ENCODE results near the gene KLC1. TPM values are rescaled to one million over a fixed set of nuclear protein-coding genes. Genes with fewer than 3 reads are reported as not detected.

The KLC1 gene
- total RNA-seq, 1 donor from 2014 or later, result 238 TPM

DNA sequence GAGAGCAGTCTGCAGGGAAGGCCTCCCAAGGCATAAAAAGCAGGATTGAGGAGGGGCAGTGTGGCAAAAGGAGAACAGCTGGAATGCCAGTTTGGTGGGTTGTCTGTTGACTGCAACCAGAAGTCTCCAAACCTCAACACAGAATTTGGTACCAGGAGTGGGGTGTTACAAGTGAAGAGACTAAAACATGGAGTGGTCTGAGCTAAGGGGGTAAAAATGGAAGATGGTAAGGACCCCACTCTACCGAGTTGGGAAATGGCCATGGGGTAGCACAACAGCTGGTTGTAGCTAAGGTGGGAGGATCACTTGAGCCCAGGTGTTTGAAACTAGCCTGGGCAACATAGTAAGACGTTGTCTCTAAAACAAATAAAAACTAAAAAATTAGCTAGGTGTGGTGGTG, 17.8 kb upstream of the KLC1 start:
- Mint-ChIP-seq H3K4me1 (ENCODE audit: low read depth, unreplicated experiment) (peaks cover 3% of the 10 kb centered on the region), H3K36me3 (ENCODE audit: low read depth, unreplicated experiment) (peaks cover 9% of the 10 kb centered on the region), H3K27me3 (ENCODE audit: low read depth, unreplicated experiment) (peaks cover 2% of the 10 kb centered on the region), H3K9me3 (ENCODE audit: unreplicated experiment) (peaks cover 20% of the 10 kb centered on the region), H3K4me3 (ENCODE audit: unreplicated experiment) (no peak overlapping the region), H3K27ac (ENCODE audit: unreplicated experiment) (no peak overlapping the region)
- Histone ChIP-seq H3K27ac (ENCODE audit: low read depth, low read length) (no peak overlapping the region), H3K36me3 (ENCODE audit: insufficient read depth, low read length) (no peaks in the 10 kb centered on the region), H3K9ac (ENCODE audit: low read length) (no peak overlapping the region), H3K27me3 (ENCODE audit: insufficient read depth, low read length) (no peaks in the 10 kb centered on the region), H3K4me1 (ENCODE audit: insufficient read depth, low read length) (peaks cover 16% of the 10 kb centered on the region), H3K4me2 (ENCODE audit: low read length) (no peak overlapping the region), H2AFZ (ENCODE audit: low read depth, low read length) (no peak overlapping the region), H4K20me1 (ENCODE audit: insufficient read depth, low read length) (peaks cover 7% of the 10 kb centered on the region), H3K4me3 (ENCODE audit: insufficient read depth, low read depth, low read length) (no peak overlapping the region), H3K79me2 (ENCODE audit: insufficient read depth, low read length) (no peaks in the 10 kb centered on the region), H3K9me3 (ENCODE audit: insufficient read depth, low read depth, low read length) (peaks cover 6% of the 10 kb centered on the region)
- FAIRE-seq (no peak), DNase-seq (ENCODE audit: low read depth) (no peak)
- TF ChIP-seq, protein P1, sequence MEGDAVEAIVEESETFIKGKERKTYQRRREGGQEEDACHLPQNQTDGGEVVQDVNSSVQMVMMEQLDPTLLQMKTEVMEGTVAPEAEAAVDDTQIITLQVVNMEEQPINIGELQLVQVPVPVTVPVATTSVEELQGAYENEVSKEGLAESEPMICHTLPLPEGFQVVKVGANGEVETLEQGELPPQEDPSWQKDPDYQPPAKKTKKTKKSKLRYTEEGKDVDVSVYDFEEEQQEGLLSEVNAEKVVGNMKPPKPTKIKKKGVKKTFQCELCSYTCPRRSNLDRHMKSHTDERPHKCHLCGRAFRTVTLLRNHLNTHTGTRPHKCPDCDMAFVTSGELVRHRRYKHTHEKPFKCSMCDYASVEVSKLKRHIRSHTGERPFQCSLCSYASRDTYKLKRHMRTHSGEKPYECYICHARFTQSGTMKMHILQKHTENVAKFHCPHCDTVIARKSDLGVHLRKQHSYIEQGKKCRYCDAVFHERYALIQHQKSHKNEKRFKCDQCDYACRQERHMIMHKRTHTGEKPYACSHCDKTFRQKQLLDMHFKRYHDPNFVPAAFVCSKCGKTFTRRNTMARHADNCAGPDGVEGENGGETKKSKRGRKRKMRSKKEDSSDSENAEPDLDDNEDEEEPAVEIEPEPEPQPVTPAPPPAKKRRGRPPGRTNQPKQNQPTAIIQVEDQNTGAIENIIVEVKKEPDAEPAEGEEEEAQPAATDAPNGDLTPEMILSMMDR (IDR thresholded peaks at IDR 0.05; ENCODE audit: insufficient read depth, low read depth, low read length), result no peak
- no peak for TF ChIP-seq EZH2 (IDR thresholded peaks at IDR 0.05; ENCODE audit: insufficient read depth, low read length)

DNA sequence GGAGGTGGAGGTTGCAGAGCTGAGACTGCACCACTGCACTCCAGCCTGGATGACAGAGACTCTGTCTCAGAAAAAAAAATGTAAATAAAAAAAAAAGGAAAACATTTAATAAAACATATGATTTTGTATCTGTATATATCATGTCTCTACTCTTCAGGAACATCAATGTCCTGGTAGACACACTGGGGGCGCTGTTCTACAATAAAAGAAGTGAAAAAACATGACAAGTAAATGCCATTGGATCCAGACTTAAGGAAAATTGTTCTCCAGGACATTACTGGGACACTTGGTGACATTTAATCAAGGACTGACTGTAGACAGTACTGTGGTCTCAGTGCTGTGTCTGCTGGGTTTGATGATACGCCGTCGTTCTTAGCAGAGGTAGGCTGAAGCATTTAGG, 15.5 kb upstream of the KLC1 start:
- Mint-ChIP-seq H3K4me3 (ENCODE audit: unreplicated experiment) (no peak overlapping the region), H3K27ac (ENCODE audit: unreplicated experiment) (no peak overlapping the region), H3K27me3 (ENCODE audit: low read depth, unreplicated experiment) (peaks cover 3% of the 10 kb centered on the region), H3K4me1 (ENCODE audit: low read depth, unreplicated experiment) (no peaks in the 10 kb centered on the region), H3K9me3 (ENCODE audit: unreplicated experiment) (peaks cover 20% of the 10 kb centered on the region), H3K36me3 (ENCODE audit: low read depth, unreplicated experiment) (peaks cover 8% of the 10 kb centered on the region)
- H3K4me2 ChIP-seq (ENCODE audit: low read length), result no peak overlapping the region
- TF ChIP-seq EZH2 (IDR thresholded peaks at IDR 0.05; ENCODE audit: insufficient read depth, low read length), result no peak
- TF ChIP-seq, protein P1 (IDR thresholded peaks at IDR 0.05; ENCODE audit: insufficient read depth, low read depth, low read length), result no peak
- no peaks in the 10 kb centered on the region for H3K36me3 ChIP-seq (ENCODE audit: insufficient read depth, low read length)
- H3K9me3 ChIP-seq (ENCODE audit: insufficient read depth, low read depth, low read length), result peaks cover 6% of the 10 kb centered on the region
- DNase-seq (ENCODE audit: low read depth) (no peak), FAIRE-seq (no peak)
- H3K27me3 ChIP-seq (ENCODE audit: insufficient read depth, low read length), result no peaks in the 10 kb centered on the region
- H2AFZ ChIP-seq (ENCODE audit: low read depth, low read length), result no peak overlapping the region
- no peak overlapping the region for H3K27ac ChIP-seq (ENCODE audit: low read depth, low read length)
- no peak overlapping the region for H3K4me3 ChIP-seq (ENCODE audit: insufficient read depth, low read depth, low read length)
- no peaks in the 10 kb centered on the region for H3K4me1 ChIP-seq (ENCODE audit: insufficient read depth, low read length)
- no peak overlapping the region for H3K9ac ChIP-seq (ENCODE audit: low read length)
- no peaks in the 10 kb centered on the region for H4K20me1 ChIP-seq (ENCODE audit: insufficient read depth, low read length)
- no peaks in the 10 kb centered on the region for H3K79me2 ChIP-seq (ENCODE audit: insufficient read depth, low read length)

DNA sequence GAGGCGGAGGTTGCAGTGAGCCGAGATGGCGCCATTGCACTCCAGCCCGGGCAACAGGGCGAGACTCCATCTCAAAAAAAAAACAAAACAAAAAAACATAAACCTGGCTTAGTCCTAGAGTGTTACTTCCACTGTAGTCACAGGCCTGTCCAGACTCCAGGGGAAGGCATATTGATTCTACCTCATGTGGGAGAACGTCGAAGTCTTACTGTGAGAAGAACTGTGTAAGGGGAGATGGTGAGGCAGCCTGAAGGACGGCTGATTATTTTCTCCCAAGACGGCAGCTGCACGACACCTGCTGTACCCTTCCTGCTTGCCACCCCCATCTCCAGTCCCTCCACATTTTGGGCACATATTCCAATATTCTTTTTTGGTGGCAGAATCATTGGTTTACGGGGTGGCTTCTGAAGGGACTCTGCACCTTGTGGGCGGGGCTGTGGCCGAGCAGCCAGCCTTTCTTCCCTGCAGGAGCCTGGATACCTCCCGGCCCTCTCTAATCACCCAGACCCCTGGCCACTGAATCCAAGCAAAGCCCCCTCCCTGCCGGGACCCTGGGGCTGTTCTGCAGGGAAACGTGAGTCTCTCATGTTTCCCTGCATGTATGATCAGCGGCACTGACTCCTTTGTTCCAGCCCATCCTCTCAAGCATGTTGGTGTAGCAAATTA, 12.2 kb upstream of the KLC1 start:
- Histone ChIP-seq H3K27ac (ENCODE audit: low read depth, low read length) (no peak overlapping the region), H2AFZ (ENCODE audit: low read depth, low read length) (no peak overlapping the region), H3K4me1 (ENCODE audit: insufficient read depth, low read length) (no peaks in the 10 kb centered on the region), H3K27me3 (ENCODE audit: insufficient read depth, low read length) (no peaks in the 10 kb centered on the region), H3K36me3 (ENCODE audit: insufficient read depth, low read length) (no peaks in the 10 kb centered on the region), H3K79me2 (ENCODE audit: insufficient read depth, low read length) (no peaks in the 10 kb centered on the region), H3K9me3 (ENCODE audit: insufficient read depth, low read depth, low read length) (no peaks in the 10 kb centered on the region), H4K20me1 (ENCODE audit: insufficient read depth, low read length) (no peaks in the 10 kb centered on the region), H3K4me3 (ENCODE audit: insufficient read depth, low read depth, low read length) (no peak overlapping the region), H3K9ac (ENCODE audit: low read length) (no peak overlapping the region), H3K4me2 (ENCODE audit: low read length) (no peak overlapping the region)
- no peak for TF ChIP-seq EZH2 (IDR thresholded peaks at IDR 0.05; ENCODE audit: insufficient read depth, low read length)
- TF ChIP-seq, protein P1 (IDR thresholded peaks at IDR 0.05; ENCODE audit: insufficient read depth, low read depth, low read length), result no peak
- Mint-ChIP-seq H3K27me3 (ENCODE audit: low read depth, unreplicated experiment) (peaks cover 3% of the 10 kb centered on the region), H3K4me3 (ENCODE audit: unreplicated experiment) (no peak overlapping the region), H3K27ac (ENCODE audit: unreplicated experiment) (no peak overlapping the region), H3K9me3 (ENCODE audit: unreplicated experiment) (peaks cover 7% of the 10 kb centered on the region), H3K36me3 (ENCODE audit: low read depth, unreplicated experiment) (no peaks in the 10 kb centered on the region), H3K4me1 (ENCODE audit: low read depth, unreplicated experiment) (peaks cover 2% of the 10 kb centered on the region)
- FAIRE-seq (no peak), DNase-seq (ENCODE audit: low read depth) (no peak)
